ENCODE measurements around the gene SHISA2. TPM values are rescaled to one million over a fixed set of nuclear protein-coding genes. Genes with fewer than 3 reads are reported as not detected.

SHISA2 gene
- polyA plus RNA-seq, 1 experiment, result 0.02 TPM

DNA sequence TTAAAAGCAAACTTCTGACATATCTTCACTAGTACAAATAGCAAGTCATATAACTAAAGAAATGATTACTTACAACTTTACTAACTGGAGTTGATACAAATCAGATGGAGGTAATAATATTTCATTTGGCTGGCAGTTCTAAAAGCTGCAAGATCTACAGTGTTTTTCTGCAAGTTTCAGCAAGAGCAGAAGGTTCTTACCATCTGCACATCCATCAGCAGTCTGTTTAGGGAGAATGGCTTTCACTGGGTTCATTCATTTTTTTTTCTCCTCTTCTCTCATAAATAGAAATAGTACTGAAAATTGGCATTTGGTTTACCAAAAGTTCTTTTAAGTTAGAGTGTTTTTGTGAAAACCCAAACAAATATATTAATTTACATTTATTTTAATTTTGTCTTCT is 3.1 kb upstream of the SHISA2 start:
- POLR2A ChIA-PET, result no interaction called here
- H3K4me3 ChIP-seq (ENCODE audit: low read depth, low read length), result no peak overlapping the region
- TF ChIP-seq, protein P1, sequence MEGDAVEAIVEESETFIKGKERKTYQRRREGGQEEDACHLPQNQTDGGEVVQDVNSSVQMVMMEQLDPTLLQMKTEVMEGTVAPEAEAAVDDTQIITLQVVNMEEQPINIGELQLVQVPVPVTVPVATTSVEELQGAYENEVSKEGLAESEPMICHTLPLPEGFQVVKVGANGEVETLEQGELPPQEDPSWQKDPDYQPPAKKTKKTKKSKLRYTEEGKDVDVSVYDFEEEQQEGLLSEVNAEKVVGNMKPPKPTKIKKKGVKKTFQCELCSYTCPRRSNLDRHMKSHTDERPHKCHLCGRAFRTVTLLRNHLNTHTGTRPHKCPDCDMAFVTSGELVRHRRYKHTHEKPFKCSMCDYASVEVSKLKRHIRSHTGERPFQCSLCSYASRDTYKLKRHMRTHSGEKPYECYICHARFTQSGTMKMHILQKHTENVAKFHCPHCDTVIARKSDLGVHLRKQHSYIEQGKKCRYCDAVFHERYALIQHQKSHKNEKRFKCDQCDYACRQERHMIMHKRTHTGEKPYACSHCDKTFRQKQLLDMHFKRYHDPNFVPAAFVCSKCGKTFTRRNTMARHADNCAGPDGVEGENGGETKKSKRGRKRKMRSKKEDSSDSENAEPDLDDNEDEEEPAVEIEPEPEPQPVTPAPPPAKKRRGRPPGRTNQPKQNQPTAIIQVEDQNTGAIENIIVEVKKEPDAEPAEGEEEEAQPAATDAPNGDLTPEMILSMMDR (IDR thresholded peaks at IDR 0.05; ENCODE audit: low read depth, low read length), result no peak
- no peaks in the 10 kb centered on the region; the same call in 1 of the 2 replicates for H3K9me3 ChIP-seq (ENCODE audit: control insufficient read depth, insufficient read depth, low read length)
- no peak for DNase-seq (ENCODE audit: low read depth, low spot score)
- no peak overlapping the region for H3K27ac ChIP-seq (ENCODE audit: low read depth, low read length)
- CTCF ChIA-PET, result interaction anchor here (1.0 kb wide), 1 partner anchor 9 kb away, joined by 3 read pairs; no protein-coding TSS in a partner anchor
- H3K27me3 ChIP-seq (ENCODE audit: control insufficient read depth, insufficient read depth, low read length), result peaks cover 26% of the 10 kb centered on the region

GRCh38 chr13:26053418-26053980 is 1.7 kb upstream of the SHISA2 start:
- H3K27ac ChIP-seq (ENCODE audit: low read depth, low read length), result no peak overlapping the region
- H3K27me3 ChIP-seq (ENCODE audit: control insufficient read depth, insufficient read depth, low read length), result peaks cover 35% of the 10 kb centered on the region
- CTCF ChIA-PET, result no interaction called here
- TF ChIP-seq, protein P1 (IDR thresholded peaks at IDR 0.05; ENCODE audit: low read depth, low read length), result no peak
- no peaks in the 10 kb centered on the region; the same call in 1 of the 2 replicates for H3K9me3 ChIP-seq (ENCODE audit: control insufficient read depth, insufficient read depth, low read length)
- no peak for DNase-seq (ENCODE audit: low read depth, low spot score)
- POLR2A ChIA-PET, result no interaction called here
- no peak overlapping the region for H3K4me3 ChIP-seq (ENCODE audit: low read depth, low read length)

DNA sequence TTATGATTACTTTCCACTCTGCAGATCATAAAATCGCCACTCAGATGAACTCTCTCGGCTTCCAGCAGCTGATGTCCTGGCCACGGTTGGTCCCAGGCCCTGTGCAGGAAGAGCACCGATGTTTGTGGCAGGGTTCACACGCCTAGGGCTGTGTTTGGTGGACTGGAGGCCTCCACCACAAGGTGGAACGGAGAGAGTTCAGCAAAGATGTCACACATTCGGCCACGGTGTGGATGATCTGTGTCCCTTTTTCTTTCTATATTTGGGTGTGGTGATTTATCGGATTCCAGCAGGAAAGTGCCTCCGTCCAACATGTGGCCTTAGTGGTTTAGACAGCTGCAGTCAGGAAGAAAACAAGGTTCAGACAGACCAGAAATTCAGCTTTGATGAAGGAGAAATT is 521 bp upstream of the SHISA2 start:
- ChIA-PET CTCF (interaction anchor here (0.6 kb wide), 1 partner anchor 1057 kb away, joined by 4 read pairs; no protein-coding TSS in a partner anchor), POLR2A (no interaction called here)
- peak overlapping the region; percentile 45 for H3K4me3 ChIP-seq (ENCODE audit: low read depth, low read length)
- DNase-seq (ENCODE audit: low read depth, low spot score), result no peak
- H3K27ac ChIP-seq (ENCODE audit: low read depth, low read length), result no peak overlapping the region
- TF ChIP-seq, protein P1 (IDR thresholded peaks at IDR 0.05; ENCODE audit: low read depth, low read length), result no peak
- peaks cover 35% of the 10 kb centered on the region for H3K27me3 ChIP-seq (ENCODE audit: control insufficient read depth, insufficient read depth, low read length)
- no peaks in the 10 kb centered on the region; the same call in 1 of the 2 replicates for H3K9me3 ChIP-seq (ENCODE audit: control insufficient read depth, insufficient read depth, low read length)

DNA sequence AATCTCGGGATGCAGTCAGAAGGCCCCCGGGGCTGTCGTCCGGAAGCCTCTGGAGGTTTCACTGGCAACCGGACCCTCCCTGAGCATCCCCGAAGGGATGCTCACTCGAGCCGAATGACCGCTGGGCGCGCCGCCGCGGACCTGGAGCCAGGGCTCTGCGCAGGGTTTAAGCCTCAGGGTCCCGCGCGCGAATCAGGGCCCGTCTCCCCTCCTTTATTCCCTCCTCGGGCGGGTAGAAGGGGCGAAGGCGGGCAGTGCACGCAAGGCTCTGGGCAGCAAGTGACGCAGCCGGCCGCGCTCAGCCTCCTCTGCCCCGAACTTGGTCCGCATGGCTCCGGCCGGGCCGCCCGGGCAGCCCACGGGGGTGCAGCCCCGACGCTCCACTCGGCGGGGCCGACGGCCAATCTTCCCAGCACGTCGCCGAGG is 572 bp downstream of the SHISA2 start:
- Histone ChIP-seq H3K27me3 (ENCODE audit: control insufficient read depth, insufficient read depth, low read length) (peaks cover 35% of the 10 kb centered on the region), H3K4me3 (ENCODE audit: low read depth, low read length) (peak overlapping the region; percentile 45; the same call in 1 of the 2 replicates), H3K27ac (ENCODE audit: low read depth, low read length) (no peak overlapping the region), H3K9me3 (ENCODE audit: control insufficient read depth, insufficient read depth, low read length) (no peaks in the 10 kb centered on the region; the same call in 1 of the 2 replicates)
- CTCF ChIA-PET, result no interaction called here
- TF ChIP-seq, protein P1 (IDR thresholded peaks at IDR 0.05; ENCODE audit: low read depth, low read length), result no peak
- DNase-seq (ENCODE audit: low read depth, low spot score), result no peak
- POLR2A ChIA-PET, result no interaction called here

GRCh38 chr13:26050568-26051230 is 1.1 kb downstream of the SHISA2 start:
- H3K27me3 ChIP-seq (ENCODE audit: control insufficient read depth, insufficient read depth, low read length), result peaks cover 35% of the 10 kb centered on the region
- CTCF ChIA-PET, result no interaction called here

More at GRCh38 chr13:26050568-26051230, 1.1 kb downstream of the SHISA2 start:
- Histone ChIP-seq H3K9me3 (ENCODE audit: control insufficient read depth, insufficient read depth, low read length) (no peaks in the 10 kb centered on the region; the same call in 1 of the 2 replicates), H3K27ac (ENCODE audit: low read depth, low read length) (no peak overlapping the region), H3K4me3 (ENCODE audit: low read depth, low read length) (no peak overlapping the region)
- POLR2A ChIA-PET, result no interaction called here
- DNase-seq (ENCODE audit: low read depth, low spot score), result no peak
- TF ChIP-seq, protein P1 (IDR thresholded peaks at IDR 0.05; ENCODE audit: low read depth, low read length), result no peak
